HG03378 (cell line): ENCODE measurements around the gene PCGF3.

Experiments used
- ATAC-seq: cut with Tn5 transposase; IDR thresholded peaks from one replicate; pipeline ENCODE4 v1.9.1; 2021; ENCODE audit warnings: mild to moderate bottlenecking, moderate library complexity; ENCODE audit not compliant: unreplicated experiment

Gene PCGF3

DNA sequence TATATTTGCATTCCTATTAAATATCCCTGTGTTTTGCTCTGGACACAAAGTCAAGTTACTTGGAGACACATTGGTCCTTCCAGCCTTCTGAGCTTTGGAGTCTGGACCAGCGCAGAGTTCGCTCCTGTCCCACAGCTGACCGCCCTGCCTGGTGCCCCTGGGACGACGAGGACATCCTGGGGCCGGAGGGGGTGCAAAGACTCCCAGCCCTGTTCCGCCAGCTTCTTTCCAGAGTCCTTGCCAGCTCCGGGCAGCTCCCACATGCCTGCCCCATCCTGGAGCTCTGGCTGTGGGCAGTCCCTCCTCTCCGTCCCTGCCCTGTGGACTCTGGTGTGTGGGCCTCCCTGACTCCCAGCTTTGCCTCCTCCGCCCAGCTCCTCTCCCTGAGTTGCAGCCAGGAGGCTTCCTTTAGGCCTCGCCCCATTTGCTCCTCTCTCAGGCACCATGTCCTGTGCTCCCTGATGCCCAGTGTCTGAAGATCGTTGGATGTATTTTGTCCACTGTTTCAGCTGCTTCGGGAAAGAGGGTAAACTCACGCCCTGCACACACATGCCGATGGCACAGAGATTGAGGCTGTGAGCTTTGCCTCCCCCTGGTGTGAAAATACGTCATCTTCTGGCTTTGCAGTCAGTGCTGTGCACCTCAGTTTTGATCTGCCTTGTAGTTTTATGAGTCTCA is 4.9 kb upstream of the PCGF3 start:
- ATAC-seq = no peak

DNA sequence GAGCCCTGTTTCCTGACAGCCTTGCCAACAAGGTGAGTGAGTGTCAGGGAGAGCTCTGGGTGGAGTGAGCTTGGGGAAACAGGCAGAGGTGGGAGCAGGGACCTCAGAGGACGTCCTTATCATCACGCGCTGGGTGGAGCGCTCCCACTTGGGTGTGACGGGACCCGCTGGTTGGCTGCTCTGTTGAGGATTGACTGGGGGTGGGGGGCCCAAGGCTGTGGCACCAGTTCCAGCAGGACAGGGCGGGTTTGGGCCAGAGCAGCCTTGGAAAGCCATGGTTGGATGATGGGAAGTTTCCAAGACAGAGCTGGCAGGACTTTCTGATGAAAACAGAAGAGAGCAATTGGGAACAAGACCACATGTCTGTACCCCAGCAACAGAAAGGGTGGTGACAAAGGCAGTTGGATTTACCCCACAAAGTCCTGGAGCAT is 3.0 kb upstream of the PCGF3 start:
- ATAC-seq = no peak

DNA sequence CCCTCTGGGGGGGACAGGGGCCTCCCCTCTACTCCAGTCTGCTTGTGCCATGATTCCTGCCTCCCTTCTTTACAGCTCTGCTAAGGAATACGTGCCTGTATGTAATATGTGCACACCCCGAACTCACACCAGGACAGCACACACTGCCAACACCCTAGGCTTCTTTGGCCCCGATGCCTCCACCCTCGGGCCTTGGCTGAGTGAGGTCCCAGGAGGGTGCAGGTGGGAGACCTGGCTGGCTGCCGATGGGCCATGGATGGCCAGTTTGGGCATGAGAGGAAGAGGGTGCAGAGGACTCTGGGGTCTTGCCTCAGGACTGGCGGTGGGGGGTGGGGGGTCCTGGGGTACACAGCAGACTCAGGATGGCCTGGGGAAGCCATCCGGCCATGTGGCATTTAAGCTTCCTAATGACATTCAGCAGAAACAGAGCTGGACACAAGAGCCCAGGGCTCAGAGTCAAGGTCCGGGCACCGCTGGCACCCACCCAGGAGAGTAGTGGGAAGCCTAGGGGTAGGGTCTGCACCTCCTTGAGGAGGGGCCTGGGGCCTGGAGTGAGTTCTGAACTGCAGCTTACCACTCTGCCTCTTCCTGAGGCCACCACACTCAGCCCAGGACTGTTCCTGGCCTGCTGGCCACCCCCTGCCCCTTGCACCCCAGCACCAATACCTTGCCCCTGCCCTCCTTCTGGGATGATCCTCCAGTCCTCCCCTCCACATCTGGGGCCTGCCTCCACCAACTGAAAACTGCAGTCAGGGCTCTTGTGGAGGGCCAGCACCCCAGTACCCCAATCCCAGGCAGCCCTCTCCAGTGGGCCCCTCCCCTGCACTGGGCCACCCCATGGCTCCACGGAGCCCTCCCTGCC is 2.1 kb upstream of the PCGF3 start:
- ATAC-seq = no peak

DNA sequence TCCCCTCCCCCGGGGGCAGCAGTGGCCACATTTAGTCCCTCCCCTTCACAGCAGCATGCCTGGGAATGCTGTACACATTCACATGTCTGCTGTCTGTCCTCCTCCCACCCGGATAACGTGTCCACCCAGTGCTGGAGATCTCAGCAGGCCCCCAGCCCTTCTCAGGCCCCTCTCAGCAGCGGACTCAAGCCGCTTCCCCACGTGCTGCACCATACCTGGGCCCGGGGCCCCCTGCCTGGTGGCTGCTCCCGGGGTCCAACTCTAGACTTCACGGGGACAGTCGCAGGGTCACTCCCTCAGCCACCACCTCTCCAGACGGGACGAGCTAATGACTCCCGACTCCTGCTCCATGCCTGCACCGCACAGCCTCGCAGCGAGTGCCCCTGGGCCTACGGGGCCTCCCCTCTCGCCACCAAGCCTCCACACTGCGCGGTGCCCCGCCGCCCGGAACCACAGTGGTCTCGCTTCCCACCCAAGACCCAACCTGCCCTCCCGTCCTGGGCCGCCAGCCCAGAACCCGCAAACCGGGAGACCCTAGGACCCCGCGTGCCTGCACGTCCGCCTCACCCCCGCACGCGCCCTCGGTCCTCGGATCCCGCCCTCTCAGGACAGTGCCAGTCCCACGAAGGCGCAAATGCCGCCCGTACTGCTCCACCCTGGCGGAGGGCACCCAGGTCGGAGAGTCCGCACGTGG is 1.3 kb upstream of the PCGF3 start:
- ATAC-seq = no peak

DNA sequence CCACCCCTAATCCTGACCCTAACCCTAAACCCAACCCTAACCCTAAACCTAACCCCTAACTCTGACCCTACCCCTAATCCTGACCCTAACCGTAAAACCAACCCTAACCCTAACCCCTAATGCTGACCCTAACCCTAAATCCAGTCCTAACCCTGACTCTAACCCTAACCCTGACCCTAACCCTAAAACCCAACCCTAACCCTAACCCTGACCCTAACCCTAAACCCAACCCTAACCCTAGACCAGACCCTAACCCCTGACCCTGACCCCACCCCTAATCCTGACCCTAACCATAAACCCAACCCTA is 708 bp upstream of the PCGF3 start:
- ATAC-seq = no peak

DNA sequence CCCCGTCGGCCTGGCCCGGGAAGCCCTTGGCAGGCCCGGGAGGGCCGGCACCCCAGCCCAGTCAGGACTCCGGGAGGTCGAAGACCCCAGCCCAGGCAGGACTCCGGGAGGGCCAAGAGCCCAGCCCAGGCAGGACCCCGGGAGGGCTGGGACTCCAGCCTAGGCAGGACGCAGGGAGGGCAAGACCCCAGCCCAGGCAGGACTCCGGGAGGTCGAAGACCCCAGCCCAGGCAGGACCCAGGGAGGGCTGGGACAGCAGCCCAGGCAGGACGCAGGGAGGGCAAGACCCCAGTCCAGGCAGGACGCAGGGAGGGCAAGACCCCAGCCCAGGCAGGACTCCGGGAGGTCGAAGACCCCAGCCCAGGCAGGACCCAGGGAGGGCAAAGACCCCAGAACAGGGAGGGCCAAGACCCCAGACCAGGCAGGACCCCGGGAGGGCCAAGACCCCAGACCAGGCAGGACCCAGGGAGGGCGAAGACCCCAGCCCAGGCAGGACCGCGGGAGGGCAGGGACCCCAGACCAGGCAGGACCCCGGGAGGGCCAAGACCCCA is 526 bp downstream of the PCGF3 start:
- peak; percentile 1 for ATAC-seq

DNA sequence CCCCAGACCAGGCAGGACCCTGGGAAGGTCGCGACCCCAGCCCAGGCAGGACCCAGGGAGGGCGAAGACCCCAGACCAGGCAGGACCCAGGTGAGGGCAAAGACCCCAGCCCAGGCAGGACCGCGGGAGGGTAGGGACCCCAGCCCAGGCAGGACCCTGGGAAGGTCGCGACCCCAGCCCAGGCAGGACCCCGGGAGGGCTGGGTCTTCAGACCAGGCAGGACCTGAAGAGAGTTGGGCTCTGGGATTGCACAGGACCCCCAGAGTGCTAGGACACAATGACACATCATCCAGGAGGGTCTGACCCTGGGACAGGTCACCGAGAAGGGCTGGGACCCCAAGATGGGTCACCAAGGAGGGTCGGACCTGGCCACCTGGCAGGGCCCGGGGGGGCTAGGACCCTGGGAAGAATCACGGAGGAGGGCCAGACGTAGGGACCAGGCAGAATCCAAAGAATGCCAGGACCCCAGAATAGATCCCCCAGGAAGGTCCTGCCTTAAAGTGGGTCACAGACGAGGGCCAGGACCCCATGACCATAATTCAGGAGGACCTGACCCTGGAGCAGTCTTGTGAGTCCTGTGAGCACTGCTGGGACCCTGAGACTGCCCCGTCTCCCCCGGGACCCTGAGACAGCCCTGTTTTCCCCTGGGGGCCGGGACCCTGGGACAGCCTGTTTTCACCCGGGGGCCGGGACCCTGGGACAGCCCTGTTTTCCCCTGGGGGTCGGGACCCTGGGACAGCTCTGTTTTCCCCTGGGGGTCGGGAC is 1.4 kb downstream of the PCGF3 start:
- no peak for ATAC-seq

DNA sequence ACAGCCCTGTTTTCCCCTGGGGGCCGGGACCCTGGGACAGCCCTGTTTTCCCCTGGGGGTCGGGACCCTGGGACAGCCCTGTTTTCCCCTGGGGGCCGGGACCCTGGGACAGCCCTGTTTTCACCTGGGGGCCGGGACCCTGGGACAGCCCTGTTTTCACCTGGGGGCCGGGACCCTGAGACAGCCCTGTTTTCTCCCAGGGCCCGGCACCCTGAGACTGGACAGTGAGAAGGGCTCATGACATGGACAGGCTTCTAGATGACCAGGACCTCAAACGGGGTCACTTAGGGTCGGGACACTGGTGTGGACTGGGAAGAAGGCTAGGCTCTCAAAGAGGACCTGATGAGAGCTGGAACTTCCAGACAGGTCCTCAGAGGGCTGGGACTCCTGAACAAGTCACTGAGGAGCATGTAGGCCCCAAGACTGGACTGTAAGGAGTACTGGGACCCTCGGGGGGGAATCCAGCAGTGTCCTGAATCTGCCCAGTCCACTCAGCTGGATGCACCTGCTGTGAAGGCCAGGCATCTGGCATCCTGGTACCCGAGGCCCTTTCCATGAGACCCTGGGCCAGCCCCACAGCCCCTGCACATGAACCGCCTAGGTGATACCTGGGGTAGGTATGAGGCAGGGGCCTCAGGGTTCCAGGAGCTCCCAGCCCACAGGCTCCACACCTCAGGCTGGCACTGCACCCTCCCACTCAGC is 2.4 kb downstream of the PCGF3 start:
- ATAC-seq = no peak

DNA sequence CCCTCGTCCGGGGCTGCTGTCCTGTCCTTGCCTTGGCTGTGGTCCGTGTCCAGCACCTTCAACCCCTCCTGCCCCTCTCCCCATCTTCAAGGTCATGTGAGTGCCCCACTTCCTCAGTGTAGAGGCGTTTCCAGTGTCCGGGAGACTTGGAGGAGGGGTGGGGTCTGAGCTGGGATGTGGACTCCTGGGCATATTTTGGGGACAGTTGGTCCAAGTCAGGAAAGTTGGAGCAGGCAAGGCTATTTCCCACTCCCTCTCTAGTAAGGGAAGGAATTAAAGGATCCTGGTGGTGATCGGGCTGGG is 3.0 kb downstream of the PCGF3 start:
- no peak for ATAC-seq

DNA sequence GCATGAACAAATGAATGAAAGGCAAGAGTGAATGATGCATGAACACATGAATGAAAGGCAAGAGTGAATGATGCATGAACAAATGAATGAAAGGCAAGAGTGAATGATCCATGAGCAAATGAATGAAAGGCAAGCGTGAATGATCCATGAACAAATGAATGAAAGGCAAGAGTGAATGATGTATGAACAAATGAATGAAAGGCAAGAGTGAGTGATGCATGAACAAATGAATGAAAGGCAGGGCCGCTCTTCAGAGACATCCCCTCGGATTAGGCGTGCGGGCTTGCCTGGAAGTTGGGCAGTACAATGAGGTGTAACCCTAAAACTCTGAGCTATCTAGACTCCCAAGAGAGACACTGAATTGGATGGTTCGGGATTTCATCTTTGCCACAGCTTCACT is 3.7 kb downstream of the PCGF3 start:
- ATAC-seq = no peak

DNA sequence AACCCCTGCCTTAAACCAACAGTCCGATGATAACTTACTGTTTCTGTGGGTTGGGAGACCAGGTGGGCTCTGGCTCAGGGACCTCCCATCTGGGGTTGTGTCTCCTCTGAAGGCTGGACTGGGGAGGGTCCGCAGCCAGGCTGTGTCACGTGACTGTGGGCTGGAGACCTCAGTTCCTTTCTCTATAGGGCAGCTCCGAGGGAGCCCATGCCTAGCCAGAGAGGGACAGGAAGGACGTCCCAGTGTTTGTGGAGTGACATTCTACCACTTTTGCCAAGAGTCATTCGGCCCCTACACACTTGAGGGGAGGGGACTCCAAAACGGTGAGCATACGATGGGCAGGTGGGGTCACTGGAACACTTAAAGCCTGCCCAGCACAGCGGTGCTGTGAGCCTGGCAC is 4.5 kb downstream of the PCGF3 start:
- no peak for ATAC-seq

DNA sequence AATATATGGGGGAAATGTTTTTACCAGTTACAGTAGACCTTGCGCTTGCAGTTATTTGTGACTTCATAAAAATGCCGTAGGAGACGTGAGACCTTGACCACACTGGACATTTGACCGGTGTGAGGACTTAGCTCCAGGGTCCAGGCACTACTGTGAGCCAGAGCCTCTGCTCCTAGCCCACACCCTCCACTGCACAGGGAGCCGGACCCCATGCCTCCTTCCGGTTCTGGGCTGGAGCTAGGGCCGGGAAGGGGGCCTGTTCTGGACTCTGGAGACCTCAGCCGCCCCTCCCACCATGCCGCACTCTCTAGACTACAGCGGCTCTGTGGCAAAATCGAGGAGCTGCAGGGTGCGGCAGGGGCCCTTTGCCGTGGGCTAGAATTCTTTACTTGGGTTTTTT is 5.3 kb downstream of the PCGF3 start:
- ATAC-seq = no peak

DNA sequence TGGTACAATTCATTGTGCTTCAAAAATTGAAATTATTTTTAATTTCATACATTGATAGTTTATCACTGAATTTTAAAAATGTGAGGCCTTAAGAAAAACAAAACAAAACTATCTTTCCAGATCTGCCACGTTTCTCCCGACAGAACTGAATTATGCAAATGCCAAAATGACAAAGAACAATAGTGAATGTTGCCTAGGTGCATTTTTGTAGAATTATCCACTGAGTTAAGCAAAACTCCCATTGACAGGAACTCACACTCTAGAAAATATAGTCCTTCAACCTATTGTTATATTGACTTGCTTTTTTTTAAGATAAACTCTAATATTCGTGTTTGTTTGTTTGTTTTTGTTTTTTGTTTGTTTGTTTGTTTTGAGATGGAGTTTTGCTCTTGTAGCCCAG is 6.5 kb downstream of the PCGF3 start:
- no peak for ATAC-seq

DNA sequence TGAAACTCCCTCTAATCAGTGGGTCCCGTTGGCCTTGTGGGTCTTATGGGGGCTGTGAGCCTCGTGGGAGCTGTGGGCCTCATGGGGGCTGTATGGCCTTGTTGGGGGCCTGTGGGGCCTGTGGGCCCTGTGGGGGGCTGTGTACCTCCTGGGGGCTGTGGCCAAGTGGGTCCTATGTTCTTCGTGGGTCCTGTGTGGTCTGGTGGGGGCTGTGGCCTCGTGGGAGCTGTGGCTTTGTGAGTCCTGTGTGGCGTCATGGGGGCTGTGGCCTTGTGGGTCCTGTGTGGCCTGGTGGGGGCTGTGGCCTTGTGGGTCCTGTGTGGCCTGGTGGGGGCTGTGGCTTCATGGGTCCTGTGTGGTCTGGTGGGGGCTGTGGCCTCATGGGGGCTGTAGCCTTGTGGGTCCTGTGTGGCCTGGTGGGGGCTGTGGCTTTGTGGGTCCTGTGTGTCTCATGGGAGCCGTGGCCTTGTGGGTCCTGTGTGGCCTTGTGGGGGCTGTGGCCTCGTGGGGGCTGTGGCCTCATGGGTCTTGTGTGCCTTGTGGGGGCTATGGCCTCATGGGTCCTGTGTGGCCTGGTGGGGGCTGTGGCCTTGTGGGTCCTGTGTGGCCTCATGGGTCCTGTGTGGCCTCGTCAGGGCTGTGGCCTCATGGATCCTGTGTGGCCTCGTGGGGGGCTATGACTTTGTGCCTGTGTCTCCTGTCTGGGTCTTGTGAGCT is 7.4 kb downstream of the PCGF3 start:
- no peak for ATAC-seq

DNA sequence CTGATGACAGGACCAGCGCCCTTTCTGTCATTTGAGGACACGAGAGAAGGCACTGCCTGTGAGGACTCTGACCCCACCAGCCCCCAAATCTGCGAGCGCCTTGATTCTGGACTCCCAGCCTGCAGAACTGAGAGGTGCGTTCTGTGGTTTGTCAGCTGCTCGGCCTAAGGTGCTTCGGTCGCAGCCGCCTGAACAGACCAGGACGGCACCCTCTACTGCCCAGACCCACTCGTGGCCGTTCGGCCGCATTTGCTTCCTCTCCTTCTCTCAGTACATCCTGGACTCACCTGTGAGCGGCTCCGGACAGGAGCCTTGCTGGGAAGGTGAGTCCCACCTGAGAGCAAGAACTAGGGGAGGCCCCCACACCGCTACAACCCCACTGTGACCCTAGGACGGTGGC is 8.5 kb downstream of the PCGF3 start:
- no peak for ATAC-seq

DNA sequence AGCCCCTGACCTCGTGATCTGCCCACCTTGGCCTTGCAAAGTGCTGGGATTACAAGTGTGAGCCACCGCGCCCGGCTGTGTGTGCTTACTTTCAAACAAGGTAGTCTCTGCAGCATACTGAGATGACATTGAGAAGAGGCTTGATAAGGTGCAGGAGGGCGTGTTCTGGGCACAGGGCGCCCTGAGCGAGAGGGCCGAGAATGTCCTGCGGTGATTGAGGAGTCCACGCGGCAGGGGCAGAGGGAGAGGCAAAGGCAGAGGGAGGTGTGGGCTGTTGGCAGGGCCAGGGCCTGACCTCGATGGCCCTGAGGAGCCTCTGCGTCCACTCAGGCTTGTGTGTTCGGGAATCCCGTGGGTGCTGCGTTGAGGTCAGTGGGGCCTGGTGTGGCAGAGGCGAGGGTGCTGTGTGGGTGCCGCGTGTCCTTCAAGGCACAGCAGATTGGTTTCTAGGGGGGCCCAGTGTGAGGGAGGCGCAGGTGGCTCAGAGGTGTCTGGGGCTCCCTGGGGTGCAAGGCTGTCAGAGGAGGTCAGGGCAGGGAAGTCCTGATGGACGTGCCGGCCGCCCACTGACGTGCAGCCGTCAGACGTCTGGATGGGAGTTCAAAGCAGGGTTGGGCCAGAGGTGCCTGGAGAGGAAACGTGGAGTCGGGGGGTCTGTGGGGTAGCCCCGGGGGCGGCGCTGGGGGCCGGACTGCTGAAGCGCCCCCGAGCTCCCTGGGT is 12.1 kb downstream of the PCGF3 start:
- ATAC-seq = no peak

DNA sequence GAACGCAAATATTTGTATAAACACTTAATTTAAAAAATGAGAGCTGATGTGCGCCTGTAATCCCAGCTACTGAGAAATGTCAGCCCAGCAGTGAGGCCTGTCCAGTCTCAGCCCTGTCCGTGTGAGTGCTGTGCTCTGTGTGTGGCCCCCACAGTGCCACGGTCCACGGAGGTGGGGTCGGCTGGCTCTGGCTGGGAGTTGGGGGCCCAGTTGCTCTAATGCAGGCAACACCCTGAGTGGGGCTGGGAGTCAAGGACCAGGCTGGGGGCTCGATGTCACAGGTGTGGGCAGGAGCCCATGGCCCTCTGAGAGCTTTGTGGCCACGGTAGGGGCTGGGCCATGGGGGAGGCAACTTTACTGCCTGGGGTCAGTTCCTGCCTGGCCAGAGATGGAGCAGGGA is 12.8 kb downstream of the PCGF3 start:
- no peak for ATAC-seq

DNA sequence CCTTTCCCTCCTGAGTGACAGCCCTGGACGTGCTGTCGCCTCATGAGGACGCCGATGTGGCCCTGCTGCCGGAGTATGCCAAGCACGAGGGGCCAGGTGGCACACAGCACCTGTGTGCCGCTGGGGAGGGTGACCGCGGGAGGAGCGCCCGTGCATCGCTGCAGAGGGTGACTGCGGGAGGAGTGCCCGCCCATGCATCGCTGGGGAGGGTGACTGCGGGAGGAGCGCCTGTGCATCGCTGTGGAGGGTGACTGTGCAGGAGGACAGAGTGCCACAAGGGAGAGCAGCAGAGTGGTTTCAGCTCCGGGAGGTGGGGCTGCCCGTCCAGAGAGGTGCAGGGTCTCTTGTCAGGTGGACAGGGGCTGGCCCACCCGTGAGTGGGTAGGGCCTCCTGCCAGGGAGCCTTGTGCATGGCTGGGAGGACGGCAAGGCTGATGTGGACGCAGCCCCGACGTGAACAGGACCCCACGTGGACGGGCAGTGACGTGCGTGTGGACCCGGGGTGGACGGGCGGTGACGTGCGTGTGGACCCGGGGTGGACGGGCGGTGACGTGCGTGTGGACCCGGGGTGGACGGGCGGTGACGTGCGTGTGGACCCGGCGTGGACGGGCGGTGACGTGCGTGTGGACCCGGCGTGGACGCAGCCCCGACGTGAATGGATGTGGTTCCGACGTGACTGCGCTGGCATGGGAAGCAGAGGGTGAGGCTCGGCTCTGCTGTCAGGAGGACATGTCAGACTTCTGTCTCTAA is 14.7 kb downstream of the PCGF3 start:
- no peak for ATAC-seq
